ENCODE results near the gene GJC1. TPM values are rescaled to one million over a fixed set of nuclear protein-coding genes. Genes with fewer than 3 reads are reported as not detected.

The GJC1 gene
- total and polyA plus RNA-seq, 2 donors (not counting 3 experiments of a cell fraction or from before 2014, with no cell fraction given) = 13.8 to 39.7 TPM

- H3K79me2 ChIP-seq (ENCODE audit: control insufficient read depth, insufficient read depth, low read length) = no peaks in the 10 kb centered on the region
- no peaks in the 10 kb centered on the region for H3K9me1 ChIP-seq (replicated peaks; ENCODE audit: control insufficient read depth, extremely low read depth, insufficient read depth, low read length)
- POLR2A ChIA-PET = no interaction called here
- H3K27ac ChIP-seq (ENCODE audit: insufficient read depth, low read depth, low read length) = no peak overlapping the region
- CTCF ChIA-PET = interaction anchor here (0.7 to 15.3 kb wide), 7 partner anchors 11 to 247 kb away, joined by 3 to 368 read pairs (median 3); no protein-coding TSS in a partner anchor
- intact Hi-C loops (cut with micrococcal nuclease) = no loop called here
- FAIRE-seq (no peak), DNase-seq (ENCODE audit: low read depth, low spot score) (no peak)
- no peaks in the 10 kb centered on the region for H4K20me1 ChIP-seq (replicated peaks; ENCODE audit: control insufficient read depth, extremely low read depth, insufficient read depth, low read length)
- no peaks in the 10 kb centered on the region for H3K36me3 ChIP-seq (ENCODE audit: control insufficient read depth in 2 of 2, extremely low read depth in 1 of 2, insufficient read depth in 2 of 2, low read length in 2 of 2)
- no TSS peak for BruUV-seq (replicated peaks)
- H3K4me3 ChIP-seq (replicated peaks in 1 of 3; ENCODE audit: insufficient read depth in 1 of 3, low read depth in 1 of 3, low read length in 3 of 3) = no peak overlapping the region
- peaks cover 5% of the 10 kb centered on the region for H3K4me1 ChIP-seq (ENCODE audit: control insufficient read depth, extremely low read depth, insufficient read depth, low read length)
- H3K9me3 ChIP-seq (replicated peaks; ENCODE audit: control insufficient read depth, insufficient read depth, low read length) = no peaks in the 10 kb centered on the region
- H3K9ac ChIP-seq (replicated peaks; ENCODE audit: extremely low read depth, insufficient read depth, low read length) = no peak overlapping the region
- no peaks in the 10 kb centered on the region for H3K27me3 ChIP-seq (ENCODE audit: control insufficient read depth in 2 of 2, insufficient read depth in 2 of 2, low read length in 2 of 2)
- H3K4me2 ChIP-seq (ENCODE audit: insufficient read depth, low read length) = no peak overlapping the region
- TF ChIP-seq JUN (IDR thresholded peaks at IDR 0.05; ENCODE audit: borderline replicate concordance, insufficient read depth, insufficient read length, low read depth) = no peak
- no peak for TF ChIP-seq POLR2A (IDR thresholded peaks at IDR 0.05; ENCODE audit: low read depth, low read length)
- no peak for TF ChIP-seq POLR2AphosphoS5 (IDR thresholded peaks at IDR 0.05; ENCODE audit: insufficient read depth, low read depth, low read length)
- no peak for TF ChIP-seq FOS (IDR thresholded peaks at IDR 0.05; ENCODE audit: borderline replicate concordance, insufficient read depth, low read length)
- no peak for TF ChIP-seq CTCF (IDR thresholded peaks at IDR 0.05; ENCODE audit: extremely low read depth in 1 of 2, insufficient read depth in 1 of 2, low read depth in 1 of 2, low read length in 2 of 2)
- no peak for TF ChIP-seq EZH2 (IDR thresholded peaks at IDR 0.05; ENCODE audit: borderline replicate concordance, low read depth, low read length, severe bottlenecking)
- TF ChIP-seq, protein P1, sequence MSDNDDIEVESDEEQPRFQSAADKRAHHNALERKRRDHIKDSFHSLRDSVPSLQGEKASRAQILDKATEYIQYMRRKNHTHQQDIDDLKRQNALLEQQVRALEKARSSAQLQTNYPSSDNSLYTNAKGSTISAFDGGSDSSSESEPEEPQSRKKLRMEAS (IDR thresholded peaks at IDR 0.05; ENCODE audit: insufficient read depth, insufficient read length) = no peak
- TF ChIP-seq MYC (IDR thresholded peaks at IDR 0.05; ENCODE audit: low read depth, low read length) = no peak
- no peak for TF ChIP-seq GATA2 (IDR thresholded peaks at IDR 0.05; ENCODE audit: insufficient read depth, insufficient read length, low read depth, low read length)
- dilution Hi-C loops (cut with MboI; ENCODE audit: extremely low pct_ligation_motif_present, low sequenced_read_pairs) = loop anchor here (25.0 kb wide), 1 partner anchor 89 kb away; no protein-coding TSS in a partner anchor
- H2AFZ ChIP-seq (ENCODE audit: low read depth, low read length) = no peak overlapping the region
Observed at GRCh38 chr17:44773140-44773539, 56.9 kb downstream of the GJC1 start.
